ENCODE measurements around the gene C3orf52.

Gene C3orf52

DNA sequence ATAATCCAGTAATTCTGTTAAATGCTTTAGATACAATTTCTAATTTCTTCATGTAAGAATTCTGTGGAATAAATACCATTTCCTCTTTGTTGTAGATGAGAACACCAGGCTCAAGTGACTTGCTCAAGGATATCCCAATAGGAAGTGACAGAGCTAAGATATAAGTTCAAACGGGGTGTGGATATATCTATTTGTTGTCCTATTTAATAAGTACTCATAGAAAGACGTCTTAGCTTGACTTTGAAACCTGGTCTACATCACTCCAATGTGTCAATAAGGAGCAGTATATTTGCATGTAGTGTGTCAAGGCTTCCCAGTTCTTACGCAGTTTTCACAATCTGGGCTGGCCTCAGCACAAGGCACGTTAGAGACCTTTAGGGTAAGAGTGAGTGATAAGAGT is 51.6 kb downstream of the C3orf52 start:
- DNase-seq: no peak

DNA sequence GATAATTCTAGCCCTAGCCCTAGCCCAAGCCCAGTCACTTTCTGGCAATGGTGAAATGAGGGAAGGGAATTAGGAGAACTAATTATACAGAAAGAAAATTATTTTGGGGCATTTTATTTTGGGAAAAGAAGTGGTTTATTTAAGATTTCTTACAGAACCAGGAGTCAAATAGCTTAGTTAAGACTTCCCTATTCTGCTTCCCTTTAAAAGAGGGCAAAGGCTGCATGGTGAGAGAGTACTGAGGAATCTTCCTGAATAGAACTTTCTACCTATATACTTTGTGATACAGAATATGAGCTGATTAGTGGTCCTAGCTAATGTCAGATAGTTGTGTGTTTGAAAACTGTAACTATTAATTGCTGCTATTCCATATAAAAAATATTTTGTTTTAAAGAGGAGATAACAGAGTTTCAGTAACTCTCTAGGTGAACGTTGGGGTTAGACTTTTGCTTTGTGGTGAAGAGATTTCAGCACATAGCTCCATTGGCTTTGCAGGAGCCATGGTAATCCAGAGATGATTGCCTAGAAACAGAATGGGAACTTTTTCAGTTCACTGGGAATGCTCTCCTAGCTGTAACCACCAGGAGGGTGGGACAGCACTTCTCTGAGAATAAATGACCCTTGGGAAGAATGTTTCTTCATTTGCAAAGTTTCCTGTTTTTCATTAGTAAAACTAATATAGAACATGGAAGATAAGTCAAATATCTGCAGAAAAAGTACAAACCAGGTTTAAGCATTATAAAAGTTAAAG is 52.2 kb downstream of the C3orf52 start:
- DNase-seq: no peak

DNA sequence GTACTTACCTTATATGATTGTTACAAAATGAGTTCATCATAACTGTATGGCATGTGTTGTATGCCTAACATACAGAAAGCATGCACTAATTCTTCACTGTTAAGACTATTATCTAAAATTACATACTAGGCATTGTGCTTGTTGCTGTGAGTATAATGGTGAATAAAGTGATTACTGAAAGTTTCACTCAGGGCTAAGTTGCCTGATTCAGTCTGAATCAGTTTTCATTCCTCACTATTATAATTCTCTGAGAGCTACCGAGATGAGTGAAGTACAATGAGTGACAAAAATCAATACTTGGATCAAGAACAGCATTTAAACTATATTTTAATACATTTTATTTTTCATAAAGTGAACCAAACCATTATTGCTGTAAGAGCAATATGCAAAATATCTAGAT is 54.4 kb downstream of the C3orf52 start:
- DNase-seq: no peak

DNA sequence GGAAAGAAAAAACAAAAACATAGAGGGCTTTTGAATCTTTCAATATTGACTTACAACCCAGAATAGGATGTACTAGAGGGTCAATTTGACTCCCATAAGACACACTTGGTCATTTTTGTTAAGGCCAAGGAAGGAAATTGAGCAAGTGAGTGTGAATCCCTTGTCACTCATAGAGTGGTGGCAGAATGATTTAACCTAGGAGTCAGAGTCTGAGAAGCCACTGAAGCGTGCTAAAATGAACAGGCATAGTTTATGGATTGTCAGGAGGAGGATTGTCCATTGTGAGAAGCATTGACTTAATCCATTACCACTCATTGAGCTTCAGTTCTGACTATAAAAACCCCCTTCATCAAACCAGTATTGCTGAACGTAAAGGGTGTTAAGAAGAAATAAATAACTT is 55.1 kb downstream of the C3orf52 start:
- no peak for DNase-seq

DNA sequence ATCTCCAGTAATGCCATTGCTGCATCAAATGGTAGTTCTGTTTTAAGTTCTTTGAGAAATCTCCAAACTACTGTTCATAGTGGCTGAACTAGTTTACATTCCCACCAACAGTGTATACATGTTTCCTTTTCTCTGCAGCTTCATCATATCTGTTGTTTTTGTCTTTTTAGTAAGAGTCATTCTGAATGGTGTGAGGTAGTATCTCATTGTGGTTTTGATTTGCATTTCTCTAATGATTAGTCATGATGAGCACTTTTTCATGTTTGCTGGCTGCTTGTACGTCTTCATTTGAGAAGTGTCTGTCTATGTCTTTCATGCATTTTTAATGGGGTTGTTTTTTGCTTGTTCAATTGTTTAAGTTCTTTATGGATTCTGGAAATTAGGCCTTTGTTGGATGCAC is 57.1 kb downstream of the C3orf52 start:
- DNase-seq: no peak

DNA sequence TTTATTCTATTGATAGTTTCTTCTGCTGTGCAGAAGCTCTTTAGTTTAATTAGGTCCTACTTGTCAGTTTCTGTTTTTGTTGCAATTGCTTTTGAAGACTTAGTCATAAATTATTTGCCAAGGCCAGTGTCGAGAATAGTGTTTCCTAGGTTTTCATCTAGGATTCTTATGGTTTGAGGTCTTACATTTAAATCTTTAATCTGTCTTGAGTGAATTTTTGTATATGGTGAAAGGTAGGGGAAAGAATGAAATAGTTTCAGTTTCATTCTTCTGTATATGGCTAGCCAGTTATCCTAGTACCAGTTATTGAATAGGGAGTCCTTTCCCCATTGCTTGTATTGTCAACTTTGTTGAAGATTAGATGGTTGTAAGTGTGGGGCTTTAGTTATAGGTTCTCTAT is 57.5 kb downstream of the C3orf52 start:
- DNase-seq: no peak

DNA sequence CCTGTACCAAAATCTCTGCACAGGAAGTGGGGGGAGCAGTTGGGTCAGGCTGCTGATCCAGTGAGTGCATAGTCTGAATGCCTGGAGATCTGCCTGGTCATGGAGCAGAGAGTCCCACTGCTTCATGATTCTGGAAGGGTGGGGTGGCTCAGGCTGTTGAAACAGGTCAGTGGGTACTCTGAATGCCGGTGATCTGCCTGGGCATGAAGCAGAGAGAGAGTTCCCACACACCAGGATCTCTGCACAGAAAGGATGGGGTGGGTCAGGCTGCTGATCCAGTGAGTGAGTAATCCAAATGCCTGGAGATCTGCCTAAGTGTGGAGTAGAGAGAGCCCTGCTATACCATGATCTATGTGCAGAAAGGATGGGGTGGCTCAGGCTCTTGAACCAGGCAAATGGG is 62.9 kb downstream of the C3orf52 start:
- DNase-seq: no peak

DNA sequence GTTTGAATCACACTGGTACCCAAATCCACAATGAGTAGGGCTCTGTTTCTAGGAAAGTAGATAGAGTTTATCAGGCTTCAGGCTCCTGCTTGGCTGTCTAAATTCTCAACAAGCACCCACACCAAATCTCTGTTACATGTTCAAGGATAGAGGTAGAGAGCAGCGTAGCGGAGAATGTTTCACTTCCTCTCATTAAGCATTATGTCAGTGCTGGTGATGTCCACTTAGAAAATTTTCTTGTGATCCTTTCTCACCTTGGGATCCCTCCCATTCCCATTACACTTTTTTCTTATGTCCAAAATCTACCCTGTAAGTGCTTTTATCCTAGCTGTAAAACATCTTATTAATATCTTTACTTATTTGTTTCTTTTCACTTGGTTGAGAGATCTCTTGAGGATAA is 81.6 kb downstream of the C3orf52 start:
- no peak for DNase-seq

Measured in femur (tissue), 1 donor.